ENCODE data around the gene CAPN12.

The CAPN12 gene

GRCh38 chr19:38700350-38700901 is 43.8 kb downstream of the CAPN12 start:
- Histone ChIP-seq H3K27me3 (ENCODE audit: insufficient read depth, poor library complexity, severe bottlenecking) (no peaks in the 10 kb centered on the region), H3K4me3 (replicated peaks; ENCODE audit: insufficient read depth, low read length) (no peak overlapping the region), H3K27ac (replicated peaks) (no peak overlapping the region)
- no peak for DNase-seq (ENCODE audit: low read depth in 1 of 2, low spot score in 1 of 2)
- no peak for TF ChIP-seq POLR2AphosphoS5 (IDR thresholded peaks at IDR 0.05; ENCODE audit: low read depth)
- TF ChIP-seq SPI1 (IDR thresholded peaks at IDR 0.05; ENCODE audit: borderline replicate concordance, low read depth) = no peak
- TF ChIP-seq, protein P1, sequence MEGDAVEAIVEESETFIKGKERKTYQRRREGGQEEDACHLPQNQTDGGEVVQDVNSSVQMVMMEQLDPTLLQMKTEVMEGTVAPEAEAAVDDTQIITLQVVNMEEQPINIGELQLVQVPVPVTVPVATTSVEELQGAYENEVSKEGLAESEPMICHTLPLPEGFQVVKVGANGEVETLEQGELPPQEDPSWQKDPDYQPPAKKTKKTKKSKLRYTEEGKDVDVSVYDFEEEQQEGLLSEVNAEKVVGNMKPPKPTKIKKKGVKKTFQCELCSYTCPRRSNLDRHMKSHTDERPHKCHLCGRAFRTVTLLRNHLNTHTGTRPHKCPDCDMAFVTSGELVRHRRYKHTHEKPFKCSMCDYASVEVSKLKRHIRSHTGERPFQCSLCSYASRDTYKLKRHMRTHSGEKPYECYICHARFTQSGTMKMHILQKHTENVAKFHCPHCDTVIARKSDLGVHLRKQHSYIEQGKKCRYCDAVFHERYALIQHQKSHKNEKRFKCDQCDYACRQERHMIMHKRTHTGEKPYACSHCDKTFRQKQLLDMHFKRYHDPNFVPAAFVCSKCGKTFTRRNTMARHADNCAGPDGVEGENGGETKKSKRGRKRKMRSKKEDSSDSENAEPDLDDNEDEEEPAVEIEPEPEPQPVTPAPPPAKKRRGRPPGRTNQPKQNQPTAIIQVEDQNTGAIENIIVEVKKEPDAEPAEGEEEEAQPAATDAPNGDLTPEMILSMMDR (IDR thresholded peaks at IDR 0.05; ENCODE audit: insufficient read depth, low read length) = no peak
- TF ChIP-seq, protein P2, sequence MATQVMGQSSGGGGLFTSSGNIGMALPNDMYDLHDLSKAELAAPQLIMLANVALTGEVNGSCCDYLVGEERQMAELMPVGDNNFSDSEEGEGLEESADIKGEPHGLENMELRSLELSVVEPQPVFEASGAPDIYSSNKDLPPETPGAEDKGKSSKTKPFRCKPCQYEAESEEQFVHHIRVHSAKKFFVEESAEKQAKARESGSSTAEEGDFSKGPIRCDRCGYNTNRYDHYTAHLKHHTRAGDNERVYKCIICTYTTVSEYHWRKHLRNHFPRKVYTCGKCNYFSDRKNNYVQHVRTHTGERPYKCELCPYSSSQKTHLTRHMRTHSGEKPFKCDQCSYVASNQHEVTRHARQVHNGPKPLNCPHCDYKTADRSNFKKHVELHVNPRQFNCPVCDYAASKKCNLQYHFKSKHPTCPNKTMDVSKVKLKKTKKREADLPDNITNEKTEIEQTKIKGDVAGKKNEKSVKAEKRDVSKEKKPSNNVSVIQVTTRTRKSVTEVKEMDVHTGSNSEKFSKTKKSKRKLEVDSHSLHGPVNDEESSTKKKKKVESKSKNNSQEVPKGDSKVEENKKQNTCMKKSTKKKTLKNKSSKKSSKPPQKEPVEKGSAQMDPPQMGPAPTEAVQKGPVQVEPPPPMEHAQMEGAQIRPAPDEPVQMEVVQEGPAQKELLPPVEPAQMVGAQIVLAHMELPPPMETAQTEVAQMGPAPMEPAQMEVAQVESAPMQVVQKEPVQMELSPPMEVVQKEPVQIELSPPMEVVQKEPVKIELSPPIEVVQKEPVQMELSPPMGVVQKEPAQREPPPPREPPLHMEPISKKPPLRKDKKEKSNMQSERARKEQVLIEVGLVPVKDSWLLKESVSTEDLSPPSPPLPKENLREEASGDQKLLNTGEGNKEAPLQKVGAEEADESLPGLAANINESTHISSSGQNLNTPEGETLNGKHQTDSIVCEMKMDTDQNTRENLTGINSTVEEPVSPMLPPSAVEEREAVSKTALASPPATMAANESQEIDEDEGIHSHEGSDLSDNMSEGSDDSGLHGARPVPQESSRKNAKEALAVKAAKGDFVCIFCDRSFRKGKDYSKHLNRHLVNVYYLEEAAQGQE (IDR thresholded peaks at IDR 0.05; ENCODE audit: insufficient replicate concordance, low read depth) = no peak
- no peak for TF ChIP-seq GABPA (IDR thresholded peaks at IDR 0.05; ENCODE audit: low read depth)

GRCh38 chr19:38699647-38700349 is 44.5 kb downstream of the CAPN12 start:
- DNase-seq (ENCODE audit: low read depth in 1 of 2, low spot score in 1 of 2) = no peak
- Histone ChIP-seq H3K4me3 (replicated peaks; ENCODE audit: insufficient read depth, low read length) (no peak overlapping the region), H3K27me3 (ENCODE audit: insufficient read depth, poor library complexity, severe bottlenecking) (no peaks in the 10 kb centered on the region), H3K27ac (replicated peaks) (no peak overlapping the region)
- TF ChIP-seq SPI1 (IDR thresholded peaks at IDR 0.05; ENCODE audit: borderline replicate concordance, low read depth) (no peak), GABPA (IDR thresholded peaks at IDR 0.05; ENCODE audit: low read depth) (no peak), POLR2AphosphoS5 (IDR thresholded peaks at IDR 0.05; ENCODE audit: low read depth) (no peak)
- TF ChIP-seq, protein P1 (IDR thresholded peaks at IDR 0.05; ENCODE audit: insufficient read depth, low read length) = no peak
- TF ChIP-seq, protein P2 (IDR thresholded peaks at IDR 0.05; ENCODE audit: insufficient replicate concordance, low read depth) = no peak

- H3K27me3 ChIP-seq (ENCODE audit: insufficient read depth, poor library complexity, severe bottlenecking) = no peaks in the 10 kb centered on the region
- H3K4me3 ChIP-seq (replicated peaks; ENCODE audit: insufficient read depth, low read length) = no peak overlapping the region
- H3K27ac ChIP-seq (replicated peaks) = no peak overlapping the region
- DNase-seq (ENCODE audit: low read depth in 1 of 2, low spot score in 1 of 2) = no peak
- no peak for TF ChIP-seq POLR2AphosphoS5 (IDR thresholded peaks at IDR 0.05; ENCODE audit: low read depth)
- TF ChIP-seq SPI1 (IDR thresholded peaks at IDR 0.05; ENCODE audit: borderline replicate concordance, low read depth) = no peak
- TF ChIP-seq GABPA (IDR thresholded peaks at IDR 0.05; ENCODE audit: low read depth) = no peak
- TF ChIP-seq, protein P1 (IDR thresholded peaks at IDR 0.05; ENCODE audit: insufficient read depth, low read length) = no peak
- TF ChIP-seq, protein P2 (IDR thresholded peaks at IDR 0.05; ENCODE audit: insufficient replicate concordance, low read depth) = no peak
These were observed 45.3 kb downstream of the CAPN12 start for GRCh38 chr19:38699027-38699346.

Data from HL-60 (cell line).